Vagina (tissue), 2 donors: ENCODE results near the gene MCOLN3.

Experiments
- CTCF ChIP-seq, 3 experiments: fragments of 450-650 bp in 2 of 3; fragments of 200-600 bp in 1 of 3; sonication (generic) in 1 of 3; IDR thresholded peaks; one replicate each; pipeline ENCODE4 v1.5.1; 2017 to 2019; ENCODE audit warnings: antibody characterized with exemption in 3 of 3, mild to moderate bottlenecking in 2 of 3, moderate library complexity in 2 of 3
- POLR2A ChIP-seq, 2 donors: fragments of 450-650 bp; IDR thresholded peaks; one replicate each; pipeline ENCODE4 v1.6.1; 2017; ENCODE audit warnings: antibody characterized with exemption in 2 of 2, mild to moderate bottlenecking in 2 of 2, moderate library complexity in 2 of 2
- POLR2AphosphoS5 ChIP-seq, 2 donors: sonication (generic); formaldehyde crosslinking; IDR thresholded peaks; one replicate each; pipeline ENCODE4 v1.9.0; 2017; ENCODE audit warnings: antibody characterized with exemption in 2 of 2, mild to moderate bottlenecking in 2 of 2, low read depth in 1 of 2; ENCODE audit not compliant: insufficient read depth in 1 of 2

GRCh38 chr1:84969489-84970250 is 78.6 kb downstream of the MCOLN3 start:
- TF ChIP-seq CTCF (IDR thresholded peaks at IDR 0.05) (no peak), POLR2A (IDR thresholded peaks at IDR 0.05) (no peak), POLR2AphosphoS5 (IDR thresholded peaks at IDR 0.05; ENCODE audit: insufficient read depth in 1 of 2, low read depth in 1 of 2) (no peak)
